HG03064 (cell line): ENCODE data around the gene BTN2A1.
"Not testable (repeated sequence)": the region's sequence is repeated elsewhere in the genome, so short reads cannot be mapped to it uniquely, and the experiment has no call there.

Experiments used
- ATAC-seq: cut with Tn5 transposase; IDR thresholded peaks from one replicate; pipeline ENCODE4 v1.9.1; 2021; ENCODE audit warnings: low read depth; ENCODE audit not compliant: unreplicated experiment

Gene BTN2A1

DNA sequence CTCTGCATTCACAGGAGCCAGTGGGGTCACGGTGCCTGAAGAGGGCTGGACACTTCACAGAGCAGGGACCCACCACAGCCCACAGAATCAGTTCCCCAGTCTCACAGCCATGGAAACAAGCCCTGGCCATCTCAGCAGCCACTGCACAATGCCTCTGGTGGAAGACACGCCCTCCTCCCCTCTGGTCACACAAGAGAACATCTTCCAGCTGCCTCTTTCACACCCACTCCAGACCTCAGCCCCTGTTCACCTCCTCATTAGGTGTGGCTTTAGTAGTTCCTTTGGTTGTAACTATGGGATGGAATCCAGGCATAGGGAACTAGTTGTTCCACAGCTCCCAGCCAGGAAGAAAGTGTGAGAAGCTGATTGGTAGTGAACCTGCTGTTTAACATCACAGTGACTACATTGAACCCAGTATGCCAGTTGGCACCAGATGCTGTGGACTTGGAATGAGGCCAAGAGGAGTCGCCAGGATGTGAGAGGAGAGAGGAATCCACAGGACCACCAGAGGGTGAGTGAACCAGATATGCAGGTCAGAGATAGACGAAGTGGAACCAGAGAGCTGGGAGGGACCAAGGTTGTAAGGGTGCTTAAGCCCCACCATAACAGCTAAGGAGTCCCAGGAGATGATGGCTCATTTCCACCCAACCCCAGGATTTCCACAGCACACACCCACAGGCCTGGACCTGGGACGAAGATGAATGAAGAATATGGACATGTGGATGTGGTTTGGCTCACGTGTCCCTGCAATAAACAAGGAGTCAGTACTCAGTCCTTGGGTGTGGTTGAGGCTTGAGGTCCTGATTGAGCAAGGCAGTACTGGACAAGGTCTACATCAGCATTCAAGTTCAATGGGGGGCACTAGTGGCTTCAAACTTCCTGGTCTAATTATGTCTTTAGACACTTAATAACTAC is 26.2 kb upstream of the BTN2A1 start:
- ATAC-seq, result no peak

DNA sequence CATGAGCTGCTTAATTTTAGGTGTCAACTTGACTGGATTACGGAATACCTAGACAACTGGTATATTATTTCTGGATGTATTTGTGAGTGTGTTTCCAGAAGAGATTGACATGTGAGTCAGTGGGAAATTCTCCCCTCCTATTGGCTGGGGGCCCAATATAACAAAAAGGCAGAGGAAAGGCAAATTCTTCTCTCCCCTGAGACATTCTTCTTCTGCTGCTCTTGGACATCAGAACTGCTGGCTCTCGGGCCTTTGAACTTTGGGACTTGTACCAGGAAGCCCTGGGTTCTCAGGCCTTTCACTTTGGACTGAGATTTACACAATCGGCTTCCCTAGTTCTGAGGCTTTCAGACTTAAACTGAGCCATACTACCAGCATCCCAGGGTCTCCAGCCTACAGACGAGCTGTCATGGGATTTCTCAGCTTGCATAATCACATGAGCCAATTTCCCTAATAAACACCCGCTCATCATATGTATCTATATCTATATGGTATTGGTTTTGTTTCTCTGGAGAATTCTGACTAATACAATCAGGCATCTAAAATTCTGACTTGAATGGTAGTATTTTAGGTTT is 25.0 kb upstream of the BTN2A1 start:
- no peak for ATAC-seq

DNA sequence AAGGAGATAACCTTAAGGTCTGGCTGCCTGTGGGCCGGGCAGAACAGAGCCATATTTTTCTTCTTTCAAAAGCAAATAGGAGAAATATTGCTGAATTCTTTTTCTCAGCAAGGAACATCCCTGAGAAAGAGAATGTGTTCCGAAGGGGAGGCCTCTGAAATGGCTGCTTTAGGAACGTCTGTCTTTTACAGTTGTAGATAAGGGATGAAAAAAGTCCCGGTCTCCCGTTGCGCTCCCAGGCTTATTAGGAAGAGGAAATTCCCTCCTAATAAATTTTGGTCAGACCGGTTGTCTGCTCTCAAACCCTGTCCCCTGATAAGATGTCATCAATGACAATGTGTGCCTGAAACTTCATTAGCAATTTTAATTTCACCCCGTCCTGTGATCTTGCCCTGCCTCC is 24.1 kb upstream of the BTN2A1 start:
- ATAC-seq, result not testable (repeated sequence)

DNA sequence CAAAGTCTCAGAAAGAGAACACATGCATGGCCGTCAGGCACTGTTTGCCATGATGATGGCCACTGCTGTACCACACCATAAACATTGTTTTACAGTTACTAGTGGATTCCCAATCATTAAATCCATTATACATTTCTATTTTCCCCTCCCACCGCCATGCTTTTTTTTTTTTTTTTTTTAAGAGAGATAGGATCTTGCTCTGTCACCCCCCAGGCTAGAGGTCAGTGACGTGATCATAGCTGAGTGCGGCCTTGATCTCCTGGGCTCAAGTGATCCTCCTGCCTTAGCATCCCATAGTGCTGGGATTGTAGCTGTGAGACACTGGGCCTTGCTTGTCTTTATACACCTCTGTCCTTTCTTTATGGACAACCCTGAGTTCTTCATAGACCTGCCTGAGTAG is 21.7 kb upstream of the BTN2A1 start:
- no peak for ATAC-seq

DNA sequence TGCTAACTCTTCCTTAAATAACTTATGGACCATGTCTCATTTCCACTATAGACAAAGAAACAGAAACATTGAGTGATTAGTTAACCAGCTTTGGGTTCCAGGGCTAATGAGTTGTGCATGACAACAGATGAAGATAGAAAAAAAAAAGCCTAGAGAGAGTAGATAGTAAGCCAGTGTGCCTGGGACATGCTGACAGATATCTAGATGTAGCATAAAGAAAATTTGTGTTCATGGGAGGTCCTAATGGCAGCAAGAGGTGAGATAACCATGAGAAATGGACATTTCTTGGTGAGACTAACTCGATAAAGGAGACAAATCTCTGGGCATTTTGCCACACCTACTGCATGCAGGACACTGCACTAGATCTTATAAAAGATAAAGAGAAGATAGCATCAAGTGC is 20.2 kb upstream of the BTN2A1 start:
- ATAC-seq, result no peak

DNA sequence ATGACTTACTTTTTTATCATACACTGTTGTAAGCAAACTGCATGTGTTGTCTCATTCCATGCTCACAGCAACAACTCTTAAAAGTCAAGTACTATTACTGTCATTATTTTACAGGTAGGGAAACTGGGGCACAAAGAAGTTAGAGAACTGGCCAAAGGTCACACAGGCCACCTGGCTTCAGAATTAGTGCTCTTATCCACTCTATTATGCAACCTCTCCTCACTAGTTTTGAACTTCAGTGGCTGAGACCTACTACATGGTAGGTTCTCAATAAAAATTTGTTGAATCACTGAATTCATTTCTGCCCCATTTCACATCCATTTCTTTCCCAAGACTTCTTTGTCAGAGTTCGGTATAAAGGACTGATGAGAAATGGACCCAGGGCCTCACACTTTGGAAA is 19.8 kb upstream of the BTN2A1 start:
- no peak for ATAC-seq

DNA sequence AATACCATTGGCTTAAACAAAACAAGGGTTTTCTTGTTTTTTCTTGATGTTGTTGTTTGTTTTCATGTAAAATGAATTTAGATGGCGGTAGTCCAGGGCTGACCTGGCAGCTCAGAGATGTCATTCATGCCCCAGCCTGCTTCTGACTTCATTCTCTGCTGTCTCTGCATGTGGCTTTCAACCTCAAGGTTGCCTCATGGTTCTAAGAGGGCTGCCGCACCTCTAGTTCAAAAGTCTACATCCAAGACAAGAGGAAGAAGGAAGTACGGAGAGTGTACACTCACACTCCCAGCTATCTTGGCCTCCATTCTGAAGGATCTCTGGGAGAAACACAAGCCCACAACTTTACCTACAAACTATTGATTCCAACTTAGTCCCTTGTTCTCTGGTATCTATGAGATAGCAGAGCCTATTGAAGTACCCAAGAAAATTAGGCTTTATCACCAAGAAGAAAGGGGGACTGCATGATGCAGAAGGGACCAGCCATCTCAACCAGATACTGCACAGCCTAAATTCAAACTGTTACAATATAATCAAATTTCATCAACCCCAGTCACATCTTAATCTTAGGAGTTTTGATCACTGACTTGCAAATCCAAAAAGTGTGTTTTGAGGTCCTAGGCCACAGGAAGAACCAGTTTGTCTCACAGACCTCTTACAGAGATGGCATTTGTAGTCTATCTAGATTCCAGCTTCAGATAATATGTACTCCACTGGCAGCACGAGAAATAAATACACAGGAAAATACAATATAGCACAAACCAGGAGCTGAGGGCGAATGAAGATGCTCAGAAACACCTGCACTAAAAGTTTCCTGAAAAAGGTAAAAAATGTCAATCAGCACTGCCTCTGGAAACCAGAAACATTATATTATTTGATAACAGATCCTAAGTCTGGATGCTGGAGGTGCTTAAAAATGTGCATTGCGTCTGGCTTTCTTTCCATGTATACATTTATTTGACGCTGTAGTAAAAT is 18.3 kb upstream of the BTN2A1 start:
- no peak for ATAC-seq

DNA sequence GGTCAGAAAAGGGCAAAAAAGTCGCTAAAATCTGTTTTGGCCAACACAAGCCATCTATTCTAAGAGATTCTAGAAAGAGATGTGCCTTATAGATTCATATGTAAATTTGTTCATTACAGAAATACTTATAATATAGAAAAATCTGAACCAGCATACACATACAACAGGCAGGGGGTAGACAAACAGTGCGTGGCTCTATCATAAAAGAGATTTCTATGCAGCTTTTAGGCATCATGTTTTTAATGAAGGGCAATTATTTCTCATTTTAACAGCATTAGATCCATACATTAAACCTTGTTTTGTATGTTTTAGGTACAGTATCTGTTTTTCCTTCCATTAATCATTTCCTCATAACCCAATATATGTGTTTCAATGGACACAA is 16.8 kb upstream of the BTN2A1 start:
- no peak for ATAC-seq

DNA sequence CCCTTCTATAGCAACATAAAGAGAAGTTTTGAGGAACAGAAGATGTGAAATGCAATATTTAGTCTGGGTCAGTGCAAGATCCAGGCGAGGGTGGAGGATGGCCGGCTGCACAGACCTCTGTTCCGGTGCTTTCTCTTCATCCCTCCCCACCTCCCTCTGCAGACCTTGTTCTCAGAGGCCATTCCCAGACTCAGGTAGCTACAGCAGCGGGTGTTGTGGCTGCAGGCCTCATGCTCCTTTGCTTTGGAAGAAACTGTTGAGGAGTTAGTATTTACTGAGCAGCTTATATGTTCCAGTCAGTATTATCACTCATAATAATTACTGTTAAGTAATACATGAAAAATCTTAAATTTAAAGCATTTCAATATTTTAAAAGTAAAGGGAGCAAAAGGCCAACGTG is 15.8 kb upstream of the BTN2A1 start:
- ATAC-seq, result no peak

DNA sequence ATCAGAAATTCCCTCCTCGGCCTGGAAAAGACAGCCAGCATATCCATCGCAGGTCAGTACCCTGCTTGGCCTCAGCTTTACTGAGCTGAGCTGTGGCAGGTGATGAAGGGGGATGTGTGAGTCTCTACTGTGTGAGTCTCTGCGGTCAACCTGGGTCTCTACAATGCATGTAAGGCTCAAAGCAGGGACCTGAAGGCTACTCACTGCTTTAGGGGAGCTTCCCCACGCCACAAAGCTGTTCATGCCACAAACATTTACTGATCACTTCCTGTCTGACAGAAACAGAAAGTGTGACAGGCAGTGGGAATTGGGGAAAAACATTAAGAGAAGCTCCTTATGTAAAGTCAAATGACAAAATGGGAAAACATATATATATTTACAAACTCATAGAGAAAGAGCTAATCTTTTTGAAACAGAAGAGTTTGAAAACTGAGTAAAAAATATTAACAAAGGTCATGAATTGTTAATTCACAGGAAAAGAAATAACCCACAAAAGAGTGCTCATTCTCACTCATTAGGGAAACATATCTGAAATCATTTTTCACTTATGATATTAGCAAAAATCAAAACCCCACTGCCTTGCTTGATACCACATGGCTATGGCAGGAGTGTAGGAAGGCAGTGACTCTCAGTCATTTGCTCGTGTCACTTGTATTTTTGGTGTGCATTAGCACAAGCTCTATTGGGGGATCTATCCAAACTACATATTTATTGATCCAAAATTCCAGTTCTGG is 11.7 kb upstream of the BTN2A1 start:
- no peak for ATAC-seq

DNA sequence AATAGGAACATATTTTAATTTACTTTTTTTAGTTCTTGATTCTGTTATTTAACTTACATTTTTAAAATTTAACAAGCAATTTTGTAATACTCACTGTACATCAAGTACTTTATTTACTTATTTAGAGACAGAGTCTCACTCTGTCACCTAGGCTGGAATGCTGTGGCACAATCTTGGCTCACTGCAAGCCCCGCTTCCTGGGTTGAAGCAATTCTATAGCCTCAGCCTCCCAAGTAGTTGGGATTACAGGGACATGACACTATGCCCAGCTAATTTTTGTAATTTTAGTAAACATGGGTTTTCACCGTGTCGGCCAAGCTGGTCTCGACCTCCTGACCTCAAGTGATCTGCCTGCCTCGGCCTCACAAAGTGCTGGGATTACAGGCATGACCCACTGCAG is 10.5 kb upstream of the BTN2A1 start:
- no peak for ATAC-seq

DNA sequence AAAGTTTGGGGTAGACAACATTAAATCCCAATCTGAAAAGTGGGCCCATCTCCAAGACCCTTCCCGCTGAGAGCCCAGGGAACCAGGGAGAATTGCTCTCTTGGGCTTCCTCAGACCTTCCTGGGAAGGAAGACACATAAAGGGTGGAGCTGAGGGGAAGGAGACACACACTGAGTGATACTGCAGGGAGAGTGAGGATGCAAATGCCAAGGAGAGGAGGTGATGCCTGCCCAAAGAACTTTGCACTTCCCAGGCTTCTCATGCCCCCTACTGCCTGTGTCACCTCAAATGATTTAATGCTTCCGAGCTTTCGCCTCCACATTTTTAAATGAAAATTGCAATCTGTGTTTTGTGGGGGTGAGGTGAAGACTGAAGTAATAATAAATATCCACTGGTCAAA is 7.5 kb upstream of the BTN2A1 start:
- no peak for ATAC-seq

DNA sequence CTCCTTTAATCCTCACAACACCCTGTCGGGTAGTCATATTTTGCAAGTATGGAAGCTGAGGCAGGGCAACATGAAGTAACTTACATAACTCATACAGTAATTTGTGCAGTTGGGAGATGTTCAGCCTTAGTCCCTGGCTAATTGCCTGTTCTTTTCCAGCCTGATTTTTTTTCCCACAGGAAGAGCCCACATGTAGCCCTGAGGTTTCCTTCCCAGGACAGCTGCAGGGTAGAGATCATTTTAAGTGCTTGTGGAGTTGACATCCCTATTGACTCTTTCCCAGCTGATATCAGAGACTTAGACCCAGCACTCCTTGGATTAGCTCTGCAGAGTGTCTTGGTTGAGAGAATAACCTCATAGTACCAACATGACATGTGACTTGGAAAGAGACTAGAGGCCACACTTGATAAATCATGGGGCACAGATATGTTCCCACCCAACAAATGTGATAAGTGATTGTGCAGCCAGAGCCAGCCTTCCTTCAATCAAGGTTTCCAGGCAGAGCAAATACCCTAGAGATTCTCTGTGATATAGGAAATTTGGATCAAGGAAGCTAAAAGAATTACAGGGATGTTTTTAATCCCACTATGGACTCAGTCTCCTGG is 5.0 kb upstream of the BTN2A1 start:
- no peak for ATAC-seq

DNA sequence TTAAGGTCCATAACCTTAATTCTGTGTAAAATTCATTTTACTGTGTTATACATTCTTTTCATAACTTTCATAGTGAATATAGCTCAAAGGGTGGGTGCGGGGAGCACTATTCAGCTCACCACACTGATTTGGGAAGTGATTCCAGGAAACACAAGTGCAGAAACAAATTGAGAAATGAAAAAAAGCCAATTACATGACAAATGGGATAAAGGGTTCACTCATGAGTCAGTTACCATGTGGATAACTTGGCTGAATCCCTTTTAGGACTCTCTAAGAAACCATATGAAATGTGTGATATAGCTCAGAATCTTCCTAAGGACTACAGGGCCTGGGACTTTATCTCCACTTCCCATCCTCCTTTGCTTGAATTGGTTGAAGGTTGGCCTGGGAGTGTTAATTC is 3.1 kb upstream of the BTN2A1 start:
- no peak for ATAC-seq

DNA sequence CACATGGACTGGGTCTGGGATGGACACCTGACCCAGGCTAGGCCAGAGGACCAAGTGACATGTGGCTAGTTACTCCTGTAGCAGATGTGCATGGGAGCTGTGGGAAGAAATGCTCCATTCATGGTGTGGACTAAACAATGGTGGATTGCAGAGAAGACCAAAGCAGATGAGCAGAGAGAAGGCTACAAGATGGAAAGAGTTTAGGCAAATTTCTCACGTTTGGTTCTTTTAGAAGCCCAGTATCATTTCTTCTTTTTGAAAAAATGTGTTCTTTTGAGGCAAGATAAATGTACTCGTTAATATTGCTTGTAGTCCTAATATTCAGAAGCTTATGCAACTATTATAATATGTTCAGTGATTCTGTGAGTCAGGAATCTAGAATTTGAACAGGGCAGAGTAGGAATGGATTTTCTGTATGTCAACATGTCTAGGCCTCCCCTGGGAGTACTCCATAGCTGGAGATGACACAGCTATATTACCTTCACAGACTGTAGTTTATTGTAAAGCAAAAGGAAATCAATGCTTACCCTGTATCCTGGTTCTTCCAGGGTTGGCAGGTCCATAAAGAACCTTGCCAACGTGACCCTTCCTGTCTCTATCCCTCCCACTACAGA is 2.3 kb upstream of the BTN2A1 start:
- no peak for ATAC-seq

DNA sequence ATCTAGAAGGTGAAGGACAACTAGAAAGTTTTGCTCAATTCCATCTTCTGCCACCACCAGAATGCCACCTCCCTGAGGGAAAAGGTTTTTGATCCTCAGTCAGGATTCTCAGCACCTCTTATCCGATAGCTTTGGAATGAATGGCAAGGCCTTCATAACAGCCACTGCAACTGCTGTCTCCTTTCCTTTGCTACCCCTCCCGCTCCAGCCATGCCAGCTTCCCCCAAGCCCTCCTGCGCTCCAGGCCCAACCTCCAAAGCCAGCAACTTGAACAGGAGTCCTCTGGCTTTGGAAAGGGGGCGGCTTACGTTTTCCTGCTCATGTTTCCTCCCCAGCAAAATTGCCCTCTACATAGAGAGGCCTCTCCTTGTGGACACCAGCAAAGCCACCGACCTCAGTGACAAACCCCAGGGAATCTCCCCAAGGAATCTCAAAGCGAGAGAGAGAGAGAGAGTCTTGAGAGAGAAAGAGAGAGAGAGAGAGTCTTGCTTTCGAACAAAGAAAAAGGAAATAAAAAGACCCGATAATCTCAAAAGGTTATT is 420 bp upstream of the BTN2A1 start:
- peak; percentile 11 for ATAC-seq

DNA sequence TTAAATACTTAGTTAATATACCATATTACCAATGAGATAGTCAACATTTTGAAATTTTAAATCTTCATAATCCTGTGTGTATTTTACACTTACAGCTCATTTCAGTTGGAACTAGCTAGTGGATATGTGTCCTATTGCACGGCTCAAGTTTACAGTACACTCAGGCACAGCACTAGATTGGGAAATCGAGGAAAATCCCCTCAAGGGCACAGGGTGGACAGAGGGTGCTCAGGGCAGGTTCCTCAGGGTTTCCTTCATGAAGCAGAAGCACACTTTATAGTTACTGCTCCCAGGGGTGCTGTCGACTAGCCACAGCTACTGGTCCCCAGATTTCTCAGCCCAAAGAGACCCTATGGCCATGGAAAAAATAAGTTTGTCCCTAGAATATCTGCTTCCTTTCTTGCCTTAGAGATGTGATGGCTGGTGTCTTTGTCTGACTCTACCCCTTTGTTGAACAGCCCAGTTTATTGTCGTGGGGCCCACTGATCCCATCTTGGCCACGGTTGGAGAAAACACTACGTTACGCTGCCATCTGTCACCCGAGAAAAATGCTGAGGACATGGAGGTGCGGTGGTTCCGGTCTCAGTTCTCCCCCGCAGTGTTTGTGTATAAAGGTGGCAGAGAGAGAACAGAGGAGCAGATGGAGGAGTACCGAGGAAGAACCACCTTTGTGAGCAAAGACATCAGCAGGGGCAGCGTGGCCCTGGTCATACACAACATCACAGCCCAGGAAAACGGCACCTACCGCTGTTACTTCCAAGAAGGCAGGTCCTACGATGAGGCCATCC is 1.5 kb downstream of the BTN2A1 start:
- ATAC-seq, result no peak

DNA sequence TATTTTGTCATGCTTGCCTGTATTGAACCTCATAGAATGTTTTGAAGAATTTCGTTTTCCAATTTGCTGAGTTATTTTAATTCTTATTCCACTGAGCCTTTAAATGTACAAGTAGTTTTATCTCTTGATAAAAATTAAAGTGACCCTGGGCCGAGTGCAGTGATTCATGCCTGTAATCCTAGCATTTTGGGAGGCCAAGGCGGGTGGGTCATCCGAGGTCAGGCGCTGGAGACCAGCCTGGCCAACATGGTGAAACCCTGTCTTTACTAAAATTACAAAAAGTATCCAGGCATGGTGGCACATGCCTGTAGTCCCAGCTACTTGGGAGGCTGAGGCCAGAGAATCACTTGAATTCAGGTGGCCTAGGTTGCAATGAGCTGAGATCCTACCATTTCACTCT is 3.6 kb downstream of the BTN2A1 start:
- ATAC-seq, result not testable (repeated sequence)

DNA sequence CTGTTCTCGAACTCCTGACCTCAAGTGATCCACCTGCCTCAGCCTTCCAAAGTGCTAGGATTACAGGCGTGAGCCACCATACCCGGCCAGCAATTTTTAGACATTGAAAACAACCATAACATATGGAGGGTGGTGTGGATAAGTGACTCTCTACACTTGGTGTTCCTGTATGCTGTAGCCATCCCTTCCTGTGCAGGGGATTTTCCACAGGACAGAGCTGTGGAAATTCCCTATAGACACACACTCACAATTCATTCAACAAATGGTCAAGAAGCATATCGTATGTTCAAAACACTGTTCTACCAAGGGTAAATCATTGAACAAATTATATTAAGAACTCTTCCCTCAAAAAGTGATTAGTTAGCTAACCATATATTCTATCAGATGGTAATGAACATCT is 6.3 kb downstream of the BTN2A1 start:
- no peak for ATAC-seq
